GM12878 (cell line): ENCODE results near the gene OSBPL2.

Source experiments
- CEBPB ChIP-seq, 2 experiments: fragments of 150-350 bp in 1 of 2; IDR thresholded peaks; 2 replicates each; pipeline ENCODE4 v1.6.1; 2012 to 2014; ENCODE audit warnings: low read depth in 2 of 2, low read length in 2 of 2, borderline replicate concordance in 1 of 2, inconsistent platforms in 1 of 2
- EP300 ChIP-seq, 2 experiments: fragments of 150-350 bp in 1 of 2; IDR thresholded peaks; 2 replicates each; pipeline ENCODE4 v1.6.1; 2011 to 2012; ENCODE audit warnings: low read depth in 2 of 2, low read length in 2 of 2, borderline replicate concordance in 1 of 2, improper control_type of control experiment in 1 of 2, inconsistent platforms in 1 of 2; ENCODE audit not compliant: control insufficient read depth in 1 of 2
- FOXM1 ChIP-seq: IDR thresholded peaks from 2 replicates; pipeline ENCODE4 v1.6.1; 2012; ENCODE audit warnings: low read depth, mild to moderate bottlenecking, inconsistent platforms, low read length, moderate library complexity
- NFIC ChIP-seq: IDR thresholded peaks from 2 replicates; pipeline ENCODE4 v1.6.1; 2012; ENCODE audit warnings: low read depth, mild to moderate bottlenecking, inconsistent platforms, low read length, moderate library complexity
- NFYB ChIP-seq: IDR thresholded peaks from 2 replicates; pipeline ENCODE4 v1.6.1; 2011; ENCODE audit warnings: low read depth, mild to moderate bottlenecking, low read length, improper control_type of control experiment, moderate library complexity; ENCODE audit not compliant: insufficient read depth
- POLR2A ChIP-seq: IDR thresholded peaks from 2 replicates; pipeline ENCODE4 v1.6.1; 2011; ENCODE audit warnings: low read depth, mild to moderate bottlenecking, low read length
- RAD21 ChIP-seq: IDR thresholded peaks from 2 replicates; pipeline ENCODE4 v1.6.1; 2011; ENCODE audit warnings: mild to moderate bottlenecking, low read depth, low read length, moderate library complexity; ENCODE audit not compliant: insufficient read depth
- SMARCA5 ChIP-seq: fragments of 450-650 bp; IDR thresholded peaks from 2 replicates; pipeline ENCODE4 v1.6.1; 2017; ENCODE audit warnings: mild to moderate bottlenecking
- YY1 ChIP-seq: IDR thresholded peaks from 2 replicates; pipeline ENCODE4 v1.6.1; 2011; ENCODE audit warnings: low read depth, mild to moderate bottlenecking, low read length
- TF ChIP-seq, protein P1 (sequence below), 3 experiments: IDR thresholded peaks in 2 of 3; conservative IDR thresholded peaks in 1 of 3; 2 replicates each; pipeline ENCODE4 v1.5.1; 2011; ENCODE audit warnings: low read depth in 3 of 3, low read length in 3 of 3, mild to moderate bottlenecking in 3 of 3, control low read depth in 2 of 3, moderate library complexity in 2 of 3, inconsistent platforms in 1 of 3, mixed read lengths in 1 of 3; ENCODE audit not compliant: control insufficient read depth in 2 of 3, insufficient read depth in 1 of 3; ENCODE audit errors: extremely low read depth in 1 of 3
- TF ChIP-seq, protein P2 (sequence below): fragments of 450-650 bp; IDR thresholded peaks from 2 replicates; pipeline ENCODE4 v1.6.1; 2016; ENCODE audit warnings: mild to moderate bottlenecking

- TF ChIP-seq CEBPB (IDR thresholded peaks at IDR 0.05; ENCODE audit: borderline replicate concordance in 1 of 2, low read depth in 2 of 2, low read length in 2 of 2) (no peak), YY1 (no peak), SMARCA5 (no peak), POLR2A (no peak), FOXM1 (no peak), EP300 (IDR thresholded peaks at IDR 0.05; ENCODE audit: borderline replicate concordance in 1 of 2, control insufficient read depth in 1 of 2, low read depth in 2 of 2, low read length in 2 of 2) (no peak), NFIC (no peak), RAD21 (no peak), NFYB (no peak)
- TF ChIP-seq, protein P1, sequence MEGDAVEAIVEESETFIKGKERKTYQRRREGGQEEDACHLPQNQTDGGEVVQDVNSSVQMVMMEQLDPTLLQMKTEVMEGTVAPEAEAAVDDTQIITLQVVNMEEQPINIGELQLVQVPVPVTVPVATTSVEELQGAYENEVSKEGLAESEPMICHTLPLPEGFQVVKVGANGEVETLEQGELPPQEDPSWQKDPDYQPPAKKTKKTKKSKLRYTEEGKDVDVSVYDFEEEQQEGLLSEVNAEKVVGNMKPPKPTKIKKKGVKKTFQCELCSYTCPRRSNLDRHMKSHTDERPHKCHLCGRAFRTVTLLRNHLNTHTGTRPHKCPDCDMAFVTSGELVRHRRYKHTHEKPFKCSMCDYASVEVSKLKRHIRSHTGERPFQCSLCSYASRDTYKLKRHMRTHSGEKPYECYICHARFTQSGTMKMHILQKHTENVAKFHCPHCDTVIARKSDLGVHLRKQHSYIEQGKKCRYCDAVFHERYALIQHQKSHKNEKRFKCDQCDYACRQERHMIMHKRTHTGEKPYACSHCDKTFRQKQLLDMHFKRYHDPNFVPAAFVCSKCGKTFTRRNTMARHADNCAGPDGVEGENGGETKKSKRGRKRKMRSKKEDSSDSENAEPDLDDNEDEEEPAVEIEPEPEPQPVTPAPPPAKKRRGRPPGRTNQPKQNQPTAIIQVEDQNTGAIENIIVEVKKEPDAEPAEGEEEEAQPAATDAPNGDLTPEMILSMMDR (IDR thresholded peaks at IDR 0.05 in 2 of 3, conservative IDR thresholded peaks at IDR 0.05 in 1 of 3; ENCODE audit: control insufficient read depth in 2 of 3, extremely low read depth in 1 of 3, insufficient read depth in 1 of 3, low read depth in 3 of 3, low read length in 3 of 3), result no peak
- TF ChIP-seq, protein P2, sequence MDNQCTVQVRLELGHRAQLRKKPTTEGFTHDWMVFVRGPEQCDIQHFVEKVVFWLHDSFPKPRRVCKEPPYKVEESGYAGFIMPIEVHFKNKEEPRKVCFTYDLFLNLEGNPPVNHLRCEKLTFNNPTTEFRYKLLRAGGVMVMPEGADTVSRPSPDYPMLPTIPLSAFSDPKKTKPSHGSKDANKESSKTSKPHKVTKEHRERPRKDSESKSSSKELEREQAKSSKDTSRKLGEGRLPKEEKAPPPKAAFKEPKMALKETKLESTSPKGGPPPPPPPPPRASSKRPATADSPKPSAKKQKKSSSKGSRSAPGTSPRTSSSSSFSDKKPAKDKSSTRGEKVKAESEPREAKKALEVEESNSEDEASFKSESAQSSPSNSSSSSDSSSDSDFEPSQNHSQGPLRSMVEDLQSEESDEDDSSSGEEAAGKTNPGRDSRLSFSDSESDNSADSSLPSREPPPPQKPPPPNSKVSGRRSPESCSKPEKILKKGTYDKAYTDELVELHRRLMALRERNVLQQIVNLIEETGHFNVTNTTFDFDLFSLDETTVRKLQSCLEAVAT, result no peak
These were observed 93.0 kb downstream of the OSBPL2 start for GRCh38 chr20:62331347-62331746.
